DND-41 (cell line): Measurements from ENCODE around the gene DPP6.

ENCODE experiments used
- EZH2 ChIP-seq: IDR thresholded peaks from 3 replicates; pipeline ENCODE4 v1.6.1; 2012; ENCODE audit warnings: borderline replicate concordance, low read depth, mild to moderate bottlenecking, moderate library complexity, low read length, inconsistent platforms; ENCODE audit not compliant: severe bottlenecking
- TF ChIP-seq, protein P1 (sequence below): IDR thresholded peaks from 2 replicates; pipeline ENCODE4 v1.5.1; 2012; ENCODE audit warnings: borderline replicate concordance, low read length, moderate library complexity, mild to moderate bottlenecking; ENCODE audit not compliant: poor library complexity, severe bottlenecking; ENCODE audit errors: extremely low read depth

DNA sequence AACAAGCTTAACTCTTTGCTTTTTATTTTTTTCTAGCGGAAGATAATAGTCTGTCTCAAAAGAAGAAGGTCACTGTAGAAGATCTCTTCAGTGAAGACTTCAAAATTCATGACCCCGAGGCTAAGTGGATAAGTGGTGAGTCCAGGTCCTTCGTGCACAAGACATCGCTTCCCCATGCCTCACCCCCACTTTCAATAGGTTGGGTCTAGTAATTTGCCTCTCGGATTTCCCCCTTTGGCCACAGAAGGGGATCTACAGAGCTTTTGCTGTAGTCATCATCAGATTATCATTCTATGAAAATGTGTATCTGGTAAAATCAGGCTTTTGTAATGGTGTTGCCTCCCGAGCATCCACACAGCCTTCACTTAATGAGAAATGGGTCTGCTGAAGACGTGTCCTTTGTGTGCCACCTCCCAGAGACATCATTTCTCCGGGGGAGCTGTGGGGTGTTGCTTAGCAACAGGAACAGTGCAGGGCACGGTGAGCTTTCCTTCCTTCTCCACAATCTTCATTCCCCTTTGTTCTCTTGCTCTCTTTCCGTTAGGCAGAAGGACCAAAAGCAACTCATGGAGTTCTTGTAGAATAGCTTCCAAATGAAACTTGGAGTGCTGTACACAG lies 422.8 kb downstream of the DPP6 start:
- TF ChIP-seq, protein P1, sequence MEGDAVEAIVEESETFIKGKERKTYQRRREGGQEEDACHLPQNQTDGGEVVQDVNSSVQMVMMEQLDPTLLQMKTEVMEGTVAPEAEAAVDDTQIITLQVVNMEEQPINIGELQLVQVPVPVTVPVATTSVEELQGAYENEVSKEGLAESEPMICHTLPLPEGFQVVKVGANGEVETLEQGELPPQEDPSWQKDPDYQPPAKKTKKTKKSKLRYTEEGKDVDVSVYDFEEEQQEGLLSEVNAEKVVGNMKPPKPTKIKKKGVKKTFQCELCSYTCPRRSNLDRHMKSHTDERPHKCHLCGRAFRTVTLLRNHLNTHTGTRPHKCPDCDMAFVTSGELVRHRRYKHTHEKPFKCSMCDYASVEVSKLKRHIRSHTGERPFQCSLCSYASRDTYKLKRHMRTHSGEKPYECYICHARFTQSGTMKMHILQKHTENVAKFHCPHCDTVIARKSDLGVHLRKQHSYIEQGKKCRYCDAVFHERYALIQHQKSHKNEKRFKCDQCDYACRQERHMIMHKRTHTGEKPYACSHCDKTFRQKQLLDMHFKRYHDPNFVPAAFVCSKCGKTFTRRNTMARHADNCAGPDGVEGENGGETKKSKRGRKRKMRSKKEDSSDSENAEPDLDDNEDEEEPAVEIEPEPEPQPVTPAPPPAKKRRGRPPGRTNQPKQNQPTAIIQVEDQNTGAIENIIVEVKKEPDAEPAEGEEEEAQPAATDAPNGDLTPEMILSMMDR: no peak
- TF ChIP-seq EZH2: no peak
